Aorta (tissue), 5 donors: Measurements from ENCODE around the gene ACP6. TPM values are rescaled to one million over a fixed set of nuclear protein-coding genes. Genes with fewer than 3 reads are reported as not detected.
A peak's percentile ranks its signal among the peaks of the same experiment; 100 is the strongest.

Source experiments
- ATAC-seq: fragments of 200-7000 bp; cut with Tn5 transposase; one replicate; pipeline ENCODE4 v1.9.1; 2022; ENCODE audit warnings: moderate library complexity; ENCODE audit not compliant: low FRiP score
- DNase-seq, 2 donors: peaks; one replicate each; pipeline ENCODE4 v3.0.0-alpha.2; 2020
- H3K27ac ChIP-seq, 2 donors: one replicate each; pipeline ENCODE4 v1.5.1; 2013; ENCODE audit warnings: low read length in 2 of 2, mild to moderate bottlenecking in 2 of 2, moderate library complexity in 2 of 2, control low read depth in 1 of 2, inconsistent platforms in 1 of 2, low read depth in 1 of 2
- H3K27me3 ChIP-seq, 2 donors: one replicate each; pipeline ENCODE4 v1.6.1; 2013; ENCODE audit warnings: control low read depth in 1 of 2, low read length in 1 of 2, mild to moderate bottlenecking in 1 of 2, moderate library complexity in 1 of 2; ENCODE audit not compliant: insufficient read depth in 2 of 2, control insufficient read depth in 1 of 2
- H3K36me3 ChIP-seq, 2 donors: one replicate each; pipeline ENCODE4 v1.6.1; 2013; ENCODE audit warnings: control low read depth in 1 of 2, low read length in 1 of 2, mild to moderate bottlenecking in 1 of 2; ENCODE audit not compliant: insufficient read depth in 2 of 2, control insufficient read depth in 1 of 2
- H3K4me1 ChIP-seq, 2 donors: one replicate each; pipeline ENCODE4 v1.6.1; 2013; ENCODE audit warnings: low read length in 2 of 2, control low read depth in 1 of 2, mild to moderate bottlenecking in 1 of 2, moderate library complexity in 1 of 2; ENCODE audit not compliant: insufficient read depth in 2 of 2, control insufficient read depth in 1 of 2
- H3K4me3 ChIP-seq, 2 donors: one replicate each; pipeline ENCODE4 v1.5.1; 2013; ENCODE audit warnings: low read length in 2 of 2, control low read depth in 1 of 2, mild to moderate bottlenecking in 1 of 2
- H3K9me3 ChIP-seq: one replicate; pipeline ENCODE4 v1.6.1; 2013; ENCODE audit warnings: mild to moderate bottlenecking, low read length; ENCODE audit not compliant: control insufficient read depth
- WGBS, 2 donors: extraction: QIAGEN DNeasy Blood & Tissue Kit; methylation state at CpG; one replicate each; pipeline ENCODE4 v1.1.7; 2013; 5-methylcytosine and 5-hydroxymethylcytosine counted together
- intact Hi-C, 2 donors: fragments of 100-400 bp; cut with DNase I; formaldehyde crosslinking; loops; one replicate each; pipeline versions ENCODE4 v1.14.2 to v1.15.0; 2022
- polyA plus RNA-seq, 2 donors: library from polyadenylated mRNA; stranded (reverse); fragments of 200-250 nt; gene quantifications; one replicate each; pipeline ENCODE4 v1.2.3, GENCODE V29; 2013
- total RNA-seq, 2 donors: library from RNA; stranded (reverse); fragmentation: NEBNext Ultra II Directional; extraction: Animal tissue kit (Norgen Biotek cat#: 25700); gene quantifications; one replicate each; pipeline ENCODE4 v1.2.1, GENCODE V29; 2021
- donor health status: healthy with polysubstance abuse.
- donor health status: Bipolar disorder and iron deficiency.
- donor health status: DM: no; HTN: no; CAD: no.
- donor health status: DM: no; HTN: no; CAD: no.
- donor health status: DM: yes; HTN: yes; CAD: no.

The ACP6 gene
- total and polyA plus RNA-seq, 4 donors: 5.9 to 24.0 (median 14.5) TPM

DNA sequence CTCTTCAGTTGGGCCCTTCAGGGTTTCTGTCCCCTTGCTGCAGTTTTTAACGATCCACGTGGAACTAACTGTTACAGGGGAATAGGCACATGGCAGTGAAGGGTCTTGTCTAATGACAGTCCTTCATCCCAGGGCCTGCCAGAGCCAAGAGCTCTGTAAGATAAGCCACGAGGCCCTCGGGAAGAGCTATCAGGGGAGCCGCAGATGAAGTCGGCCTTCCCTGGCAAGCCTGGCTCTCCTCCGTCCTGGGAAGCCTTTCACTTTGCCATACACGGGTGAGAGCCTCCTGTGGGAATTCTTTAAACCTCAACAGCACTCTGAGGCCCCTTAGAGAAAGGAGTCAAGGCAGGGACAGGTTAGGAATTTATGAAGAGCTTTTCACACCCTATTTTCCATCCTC is 29.0 kb downstream of the ACP6 start:
- no peaks in the 10 kb centered on the region for H3K4me1 ChIP-seq
- DNase-seq (no peak), ATAC-seq (no peak)
- H3K36me3 ChIP-seq: peaks cover 0 to 1% of the 10 kb centered on the region in 2 donors
- no peaks in the 10 kb centered on the region for H3K9me3 ChIP-seq
- intact Hi-C loops: no loop called here
- no peak overlapping the region for H3K4me3 ChIP-seq
- no peak overlapping the region for H3K27ac ChIP-seq
- no peaks in the 10 kb centered on the region for H3K27me3 ChIP-seq
- WGBS, 2 donors: 71 to 76% methylated on average over 8 of the region's 8 CpGs

DNA sequence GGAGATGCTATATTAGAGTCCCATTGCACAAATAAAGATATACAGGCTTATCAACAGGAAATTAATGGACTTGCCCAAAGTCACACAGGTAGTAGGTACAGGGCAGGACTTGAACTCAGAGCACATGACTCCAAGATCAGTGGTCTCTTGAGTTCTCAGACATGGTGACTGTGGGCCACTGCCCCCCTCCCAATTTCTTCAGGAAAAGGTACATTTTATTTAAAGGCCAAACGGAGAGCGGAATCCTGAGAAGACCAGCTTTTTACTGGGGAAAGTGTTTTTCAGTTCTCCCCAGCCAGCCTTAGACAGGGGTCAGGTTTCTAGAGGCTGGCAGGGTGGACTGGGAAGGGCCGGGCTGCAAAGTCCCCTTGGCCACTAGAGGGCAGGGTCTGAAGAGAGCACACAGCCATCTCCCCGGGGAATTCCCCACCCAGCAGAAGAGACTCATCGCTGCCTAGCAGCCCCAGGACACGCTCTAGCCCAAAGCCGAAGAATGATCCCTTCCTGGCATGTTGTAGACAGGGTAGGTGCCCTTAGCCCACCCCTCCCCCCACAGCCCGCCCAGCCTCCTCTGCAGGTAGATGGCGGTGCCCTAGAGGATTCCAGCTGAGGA is 29.7 kb downstream of the ACP6 start:
- Histone ChIP-seq H3K27me3 (no peaks in the 10 kb centered on the region), H3K27ac (no peak overlapping the region), H3K36me3 (peaks cover 0 to 1% of the 10 kb centered on the region in 2 donors), H3K9me3 (no peaks in the 10 kb centered on the region), H3K4me1 (no peaks in the 10 kb centered on the region), H3K4me3 (no peak overlapping the region)
- 58 to 64% methylated on average over 9 of the region's 9 CpGs for WGBS, 2 donors
- intact Hi-C loops: no loop called here
- ATAC-seq (peak; percentile 67), DNase-seq (peak; percentile 79 to 82)

DNA sequence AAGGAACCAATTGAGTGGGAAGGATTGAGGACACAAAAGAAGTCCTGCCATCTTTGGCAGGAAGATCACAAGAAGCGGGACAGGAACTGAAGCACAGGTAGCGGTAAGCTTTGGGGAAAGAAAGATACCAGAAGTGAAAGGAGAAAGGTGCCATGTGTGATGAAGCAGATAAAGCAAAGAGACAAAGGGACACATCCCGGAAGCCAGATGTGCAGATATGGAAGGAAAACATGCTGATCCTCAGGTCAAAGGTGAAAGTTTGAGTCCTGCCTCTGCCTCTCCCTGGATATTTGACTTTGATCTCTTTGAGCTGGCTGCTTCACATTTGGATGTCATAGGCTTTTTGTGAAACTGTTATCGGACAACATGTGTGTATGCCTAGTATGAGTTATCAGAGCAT is 34.0 kb downstream of the ACP6 start:
- Histone ChIP-seq H3K36me3 (peaks cover 0 to 3% of the 10 kb centered on the region in 2 donors), H3K27ac (no peak overlapping the region), H3K4me1 (no peaks in the 10 kb centered on the region), H3K4me3 (no peak overlapping the region), H3K9me3 (no peaks in the 10 kb centered on the region), H3K27me3 (no peaks in the 10 kb centered on the region)
- no peak for DNase-seq
- intact Hi-C loops: no loop called here
- ATAC-seq: no peak
- 96 to 98% methylated on average over 4 of the region's 4 CpGs for WGBS, 2 donors

DNA sequence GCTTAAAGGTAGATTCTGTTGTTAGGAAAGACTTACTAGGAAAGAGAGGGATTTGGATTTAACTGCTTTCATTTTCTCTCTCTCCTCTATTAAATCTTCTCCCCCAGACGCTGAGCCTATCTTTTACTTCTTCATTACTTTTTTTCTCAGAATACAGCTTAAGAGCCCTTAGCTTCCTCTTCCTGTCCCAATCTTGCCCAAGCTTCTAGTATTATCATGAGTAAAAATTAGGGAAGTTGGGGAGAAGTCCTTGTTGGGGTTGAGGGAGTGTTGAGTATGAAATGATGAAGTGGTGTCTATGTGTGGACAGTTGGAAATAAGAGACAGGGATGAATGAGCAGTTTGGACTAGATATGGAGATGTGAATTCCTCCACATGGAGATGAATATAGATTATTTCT is 35.0 kb downstream of the ACP6 start:
- no peaks in the 10 kb centered on the region for H3K27me3 ChIP-seq
- WGBS, 2 donors: 96 to 97% methylated on average over 1 of the region's 1 CpG
- no peaks in the 10 kb centered on the region for H3K4me1 ChIP-seq
- H3K36me3 ChIP-seq: peaks cover 0 to 3% of the 10 kb centered on the region in 2 donors
- H3K27ac ChIP-seq: no peak overlapping the region
- no peaks in the 10 kb centered on the region for H3K9me3 ChIP-seq
- no peak for DNase-seq
- intact Hi-C loops: no loop called here
- H3K4me3 ChIP-seq: no peak overlapping the region
- ATAC-seq: no peak

DNA sequence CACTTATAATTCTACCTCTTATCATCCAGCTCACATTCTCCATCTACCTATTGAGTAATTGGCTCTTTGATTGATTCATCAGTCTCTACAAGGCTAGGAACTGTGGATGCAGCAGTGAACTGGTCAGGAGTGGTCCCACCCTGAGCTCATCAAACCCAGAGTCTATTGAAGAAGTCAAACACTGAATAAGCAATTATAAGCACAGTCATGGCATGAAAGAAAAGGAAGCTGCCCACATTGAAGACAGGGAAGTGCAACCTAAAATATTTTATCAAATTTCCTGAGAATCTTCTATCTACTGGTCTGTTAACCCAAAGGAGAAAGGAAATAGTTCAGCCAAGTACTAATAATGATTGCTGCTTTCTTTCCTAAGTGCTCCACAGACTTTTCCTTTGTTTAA is 35.7 kb downstream of the ACP6 start:
- no peak for ATAC-seq

DNA sequence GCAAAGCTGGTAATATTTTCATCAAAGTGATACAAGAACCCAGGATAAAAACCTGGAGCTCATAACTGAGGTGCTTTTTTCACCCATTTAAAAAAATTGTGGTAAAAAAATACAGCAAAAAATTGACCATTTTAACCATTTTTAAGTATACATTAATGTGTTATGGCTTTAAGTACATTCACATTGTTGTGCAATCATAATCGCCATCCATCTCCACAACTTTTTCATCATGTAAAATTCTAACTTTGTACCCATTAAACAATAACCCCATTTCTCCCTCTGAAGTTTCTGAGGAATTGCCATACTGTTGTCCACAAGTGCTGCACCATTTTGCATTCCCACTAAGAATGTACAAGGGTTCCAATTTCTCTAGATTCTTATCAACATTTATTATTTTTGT is 36.6 kb downstream of the ACP6 start:
- no peak overlapping the region for H3K27ac ChIP-seq
- DNase-seq (no peak), ATAC-seq (no peak)
- no peaks in the 10 kb centered on the region for H3K27me3 ChIP-seq
- intact Hi-C loops: no loop called here
- H3K4me3 ChIP-seq: no peak overlapping the region
- peaks cover 0 to 3% of the 10 kb centered on the region in 2 donors for H3K36me3 ChIP-seq
- H3K4me1 ChIP-seq: no peaks in the 10 kb centered on the region
- WGBS, 2 donors: 96% methylated on average over 1 of the region's 1 CpG
- H3K9me3 ChIP-seq: no peaks in the 10 kb centered on the region

More for the DNA sequence above, 35.7 kb downstream of the ACP6 start:
- DNase-seq: no peak
- H3K4me3 ChIP-seq: no peak overlapping the region
- H3K36me3 ChIP-seq: peaks cover 0 to 3% of the 10 kb centered on the region in 2 donors
- no peaks in the 10 kb centered on the region for H3K9me3 ChIP-seq
- H3K27me3 ChIP-seq: no peaks in the 10 kb centered on the region
- intact Hi-C loops: no loop called here
- no peak overlapping the region for H3K27ac ChIP-seq
- no peaks in the 10 kb centered on the region for H3K4me1 ChIP-seq

DNA sequence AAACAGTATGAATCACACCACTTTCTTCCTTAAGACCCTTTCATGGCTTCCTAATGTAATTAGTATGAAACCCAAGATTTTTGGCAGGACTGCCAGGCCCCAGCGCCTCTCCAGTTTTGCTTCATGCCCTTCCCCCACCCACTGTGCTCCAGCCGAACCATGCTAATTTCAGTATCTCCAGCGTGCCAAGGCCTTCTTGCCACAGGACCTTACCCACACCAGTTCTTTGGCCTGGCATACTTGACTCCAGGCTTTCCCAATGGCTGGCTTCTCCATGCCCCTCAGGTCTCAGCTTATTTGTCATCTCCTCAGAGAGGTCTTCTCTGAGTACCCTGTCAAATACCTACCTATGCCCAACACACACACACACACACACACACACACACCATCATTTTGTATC is 38.5 kb downstream of the ACP6 start:
- no peak overlapping the region for H3K27ac ChIP-seq
- H3K36me3 ChIP-seq: peaks cover 0 to 1% of the 10 kb centered on the region in 2 donors
- no peak overlapping the region for H3K4me3 ChIP-seq
- H3K9me3 ChIP-seq: no peaks in the 10 kb centered on the region
- no peaks in the 10 kb centered on the region for H3K27me3 ChIP-seq
- H3K4me1 ChIP-seq: no peaks in the 10 kb centered on the region
- intact Hi-C loops: no loop called here
- ATAC-seq: no peak
- WGBS, 2 donors: 58 to 73% methylated on average over 3 of the region's 3 CpGs
- no peak for DNase-seq

DNA sequence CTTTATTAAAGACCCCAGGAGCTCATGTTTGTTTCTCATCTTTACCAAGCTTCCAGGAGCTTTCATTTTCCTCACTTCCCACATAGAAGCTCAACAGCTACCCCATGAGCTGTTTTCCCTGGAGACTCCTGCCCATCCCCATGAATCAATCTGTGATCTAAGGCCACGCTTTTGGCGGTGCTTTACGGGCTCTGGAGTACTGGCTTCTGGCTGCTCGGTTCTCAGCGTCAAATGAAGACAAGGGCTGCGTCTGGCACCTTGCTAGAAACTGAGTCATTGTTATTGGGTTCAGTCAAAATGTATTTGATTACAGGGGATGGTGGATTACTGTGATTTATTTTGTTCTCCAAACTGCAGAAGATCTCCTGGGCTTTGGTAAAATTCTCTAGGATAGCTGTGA is 39.9 kb downstream of the ACP6 start:
- Histone ChIP-seq H3K4me1 (no peaks in the 10 kb centered on the region), H3K4me3 (no peak overlapping the region), H3K27ac (no peak overlapping the region), H3K9me3 (no peaks in the 10 kb centered on the region), H3K27me3 (no peaks in the 10 kb centered on the region), H3K36me3 (peaks cover 0 to 1% of the 10 kb centered on the region in 2 donors)
- 58 to 60% methylated on average over 6 of the region's 6 CpGs for WGBS, 2 donors
- intact Hi-C loops: no loop called here
- no peak for DNase-seq
- ATAC-seq: peak; percentile 22

DNA sequence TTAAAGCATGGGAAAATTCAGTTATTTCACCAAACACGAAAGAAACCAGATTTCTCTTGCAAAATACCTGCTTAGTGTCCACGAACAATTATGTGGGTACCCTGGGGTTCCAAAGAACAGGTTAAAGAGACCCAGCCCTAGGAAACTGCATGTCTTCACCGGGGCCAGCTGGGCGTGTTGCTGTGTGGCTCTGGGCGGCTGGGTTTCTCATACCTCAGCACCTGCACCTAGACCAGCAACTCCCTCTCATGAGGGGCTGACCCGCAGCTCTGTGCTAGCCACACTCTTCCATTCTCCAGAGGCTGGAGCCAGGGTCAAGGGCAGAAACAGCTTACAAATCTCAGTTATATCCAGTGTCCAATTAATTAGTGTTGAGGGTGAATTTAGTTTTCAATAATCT is 40.3 kb downstream of the ACP6 start:
- Histone ChIP-seq H3K9me3 (no peaks in the 10 kb centered on the region), H3K36me3 (peaks cover 0 to 1% of the 10 kb centered on the region in 2 donors), H3K4me1 (no peaks in the 10 kb centered on the region), H3K27me3 (no peaks in the 10 kb centered on the region), H3K27ac (no peak overlapping the region), H3K4me3 (no peak overlapping the region)
- intact Hi-C loops: no loop called here
- WGBS, 2 donors: 80 to 83% methylated on average over 6 of the region's 6 CpGs
- ATAC-seq (no peak), DNase-seq (no peak)
